Body of pancreas (tissue), 4 donors: ENCODE results near the gene GSTT2B.
"Not testable (repeated sequence)": the region's sequence is repeated elsewhere in the genome, so short reads cannot be mapped to it uniquely, and the experiment has no call there.

ENCODE experiments used
- CTCF ChIP-seq, 7 experiments: fragments of 450-650 bp in 4 of 7; fragments of 200-600 bp in 3 of 7; sonication (generic) in 3 of 7; IDR thresholded peaks; one replicate each; pipeline ENCODE4 v1.5.1; 2016 to 2019; ENCODE audit warnings: antibody characterized with exemption in 7 of 7
- POLR2A ChIP-seq, 3 donors: fragments of 450-650 bp; IDR thresholded peaks; one replicate each; pipeline ENCODE4 v1.6.1; 2016; ENCODE audit warnings: antibody characterized with exemption in 3 of 3, mild to moderate bottlenecking in 2 of 3

- TF ChIP-seq CTCF, POLR2A (IDR thresholded peaks at IDR 0.05): not testable (repeated sequence)
Measured at GRCh38 chr22:23974345-23974744, 13.3 kb upstream of the GSTT2B start, which contains the start of gene DDT.
